ENCODE results near the gene CA7. TPM values are rescaled to one million over a fixed set of nuclear protein-coding genes. Genes with fewer than 3 reads are reported as not detected.

The CA7 gene
- total RNA-seq: not detected
- polyA plus RNA-seq: not detected

GRCh38 chr16:66844342-66845079, at the start of gene CA7:
TSS of gene CA7 (plus strand) at chr16:66844414. CDS start at chr16:66844488, 74 bp downstream.
- Histone ChIP-seq H3K9me3 (no peaks in the 10 kb centered on the region), H3K36me3 (no peaks in the 10 kb centered on the region), H3K27ac (no peak within 1 kb of the TSS), H3K27me3 (peaks cover 0 to 3% (median 0%) of the 10 kb centered on the region in 4 donors), H3K4me3 (peak within 1 kb of the TSS; percentile 23 to 56 (median 34)), H3K4me1 (peaks cover 0 to 4% (median 0%) of the 10 kb centered on the region in 3 donors)
- no peak for FAIRE-seq
- peak in 2 of 6 donors; percentile 63 to 77 for DNase-seq
- no peak for TF ChIP-seq CTCF (IDR thresholded peaks at IDR 0.05)
- intact Hi-C loops (cut with DNase I): no loop called here
- ATAC-seq: peak in 3 of 4 donors; percentile 34 to 72 (median 61)
- WGBS, 2 donors: 1% methylated on average over 56 to 79 of the region's 79 CpGs

DNA sequence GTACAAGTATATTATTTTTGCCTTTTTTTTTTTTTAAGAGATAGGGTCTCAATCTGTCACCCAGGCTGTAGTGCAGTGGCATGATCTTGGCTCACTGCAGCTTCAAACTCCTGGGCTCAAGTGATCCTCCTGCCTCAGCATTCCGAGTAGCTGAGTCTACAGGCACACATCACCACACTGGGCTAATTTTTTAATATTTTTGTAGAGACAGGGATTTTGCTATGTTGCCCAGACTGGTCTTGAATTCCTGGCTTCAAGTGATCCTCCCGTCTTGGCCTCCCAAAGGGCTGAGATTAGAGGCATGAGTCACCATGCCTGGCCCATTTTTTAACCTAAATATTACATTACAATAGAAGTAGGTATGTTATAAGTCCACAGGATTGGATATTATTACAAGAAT, 46.1 kb upstream of the CA7 start:
- no peak for FAIRE-seq
- WGBS, 2 donors: 89 to 90% methylated on average over 2 of the region's 2 CpGs
- intact Hi-C loops (cut with DNase I): no loop called here

DNA sequence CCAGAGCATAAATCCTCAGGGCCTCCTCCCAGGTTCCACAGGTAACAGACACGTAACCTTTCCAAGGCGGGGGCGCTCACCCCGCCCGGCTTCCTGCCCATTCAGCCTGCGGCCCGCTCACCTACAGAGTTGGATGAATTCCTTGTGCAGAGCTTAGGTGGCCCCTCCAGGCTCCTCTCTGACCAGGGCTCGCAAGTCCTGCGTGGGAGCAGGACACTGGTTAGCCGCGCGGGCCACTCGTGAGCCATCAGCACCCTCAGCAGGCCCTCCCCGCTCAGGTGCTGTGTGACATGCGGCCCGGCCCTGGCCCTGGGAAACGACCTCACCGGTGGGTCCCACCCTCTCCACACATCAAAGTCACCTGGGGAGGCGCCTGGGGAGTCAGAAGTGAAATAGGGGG, 43.4 kb upstream of the CA7 start:
- FAIRE-seq (no peak), ATAC-seq (no peak), DNase-seq (peak in 1 of 6 donors; percentile 53)
- Histone ChIP-seq H3K9me3 (no peaks in the 10 kb centered on the region), H3K27ac (no peak overlapping the region), H3K4me1 (no peaks in the 10 kb centered on the region), H3K27me3 (no peaks in the 10 kb centered on the region), H3K36me3 (peaks cover 0 to 33% (median 6%) of the 10 kb centered on the region in 3 donors), H3K4me3 (no peak overlapping the region)
- intact Hi-C loops (cut with DNase I): no loop called here
- no peak for TF ChIP-seq CTCF (IDR thresholded peaks at IDR 0.05)
- WGBS, 2 donors: 92 to 94% methylated on average over 19 of the region's 19 CpGs

More for the DNA sequence above, 46.1 kb upstream of the CA7 start:
- ATAC-seq: no peak
- Histone ChIP-seq H3K36me3 (peaks cover 0 to 12% (median 0%) of the 10 kb centered on the region in 3 donors), H3K4me3 (no peak overlapping the region), H3K4me1 (no peaks in the 10 kb centered on the region), H3K9me3 (no peaks in the 10 kb centered on the region), H3K27ac (no peak overlapping the region), H3K27me3 (no peaks in the 10 kb centered on the region)
- TF ChIP-seq CTCF (IDR thresholded peaks at IDR 0.05): no peak
- DNase-seq: no peak

GRCh38 chr16:66801320-66802105, 42.7 kb upstream of the CA7 start, which contains the start of gene TERB1:
TSS of gene TERB1 (minus strand) at chr16:66801584. CDS start at chr16:66796798, 4,786 bp downstream.
- no peak within 1 kb of the TSS for H3K27ac ChIP-seq
- H3K9me3 ChIP-seq: no peaks in the 10 kb centered on the region
- DNase-seq: peak in 1 of 6 donors; percentile 44
- H3K27me3 ChIP-seq: no peaks in the 10 kb centered on the region
- intact Hi-C loops (cut with DNase I): no loop called here
- no peaks in the 10 kb centered on the region for H3K4me1 ChIP-seq
- peaks cover 0 to 40% (median 8%) of the 10 kb centered on the region in 3 donors for H3K36me3 ChIP-seq
- ATAC-seq: no peak
- TF ChIP-seq CTCF (IDR thresholded peaks at IDR 0.05): no peak
- WGBS, 2 donors: 92 to 93% methylated on average over 56 of the region's 56 CpGs
- no peak within 1 kb of the TSS for H3K4me3 ChIP-seq
- no peak for FAIRE-seq

Data from pancreas (tissue), 10 donors.